Neural crest cell (in vitro differentiated cells): Measurements from ENCODE around the gene FAT1. TPM values are rescaled to one million over a fixed set of nuclear protein-coding genes. Genes with fewer than 3 reads are reported as not detected.

ENCODE experiments used
- DNase-seq: peaks from one replicate; pipeline ENCODE4 v3.0.0; 2021; ENCODE audit warnings: low read depth, mixed read lengths, low spot score
- H3K27ac Mint-ChIP-seq: one replicate; pipeline ENCODE4 v1.8.0; 2021; ENCODE audit warnings: mild to moderate bottlenecking, mixed read lengths; ENCODE audit not compliant: unreplicated experiment
- H3K27me3 Mint-ChIP-seq: 2 replicates; pipeline ENCODE4 v1.8.0; 2021; ENCODE audit warnings: low read depth, mild to moderate bottlenecking, mixed read lengths
- H3K36me3 Mint-ChIP-seq: 2 replicates; pipeline ENCODE4 v1.8.0; 2021; ENCODE audit warnings: low read depth, mild to moderate bottlenecking, mixed read lengths
- H3K4me1 Mint-ChIP-seq: 2 replicates; pipeline ENCODE4 v1.8.0; 2021; ENCODE audit warnings: mixed read lengths
- H3K4me3 Mint-ChIP-seq: one replicate; pipeline ENCODE4 v1.8.0; 2021; ENCODE audit warnings: mild to moderate bottlenecking, mixed read lengths
- H3K9me3 Mint-ChIP-seq: 2 replicates; pipeline ENCODE4 v1.8.0; 2021; ENCODE audit warnings: mixed read lengths
- total RNA-seq: library from RNA; stranded (reverse); gene quantifications from 2 replicates; pipeline ENCODE4 v1.2.1, GENCODE V29; 2021
- TF ChIP-seq, protein P1 (sequence below): fragments of 200-600 bp; sonication (generic); conservative IDR thresholded peaks from 2 replicates; pipeline ENCODE4 v1.5.0; 2021; ENCODE audit warnings: antibody characterized with exemption, mild to moderate bottlenecking

FAT1 gene
- total RNA-seq, 1 donor from 2014 or later, result 130 TPM

DNA sequence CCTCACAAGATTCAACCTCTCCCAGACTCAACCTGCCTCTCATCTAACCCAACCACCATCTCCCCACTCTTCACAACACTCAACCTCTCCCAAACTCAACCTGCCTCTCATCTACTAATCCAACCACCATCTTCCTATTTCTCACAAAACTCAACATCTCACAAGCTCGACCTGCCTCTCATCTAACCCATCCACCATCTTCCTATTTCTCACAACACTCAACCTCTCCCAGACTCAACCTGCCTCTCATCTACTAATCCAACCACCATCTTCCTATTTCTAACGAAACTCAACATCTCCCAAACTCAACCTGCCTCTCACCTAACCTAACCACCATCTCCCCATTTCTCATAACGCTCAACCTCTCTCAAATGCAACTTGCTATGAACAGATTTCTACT lies 29.8 kb downstream of the FAT1 start:
- Mint-ChIP-seq H3K27me3 (no peaks in the 10 kb centered on the region), H3K36me3 (peaks cover 25% of the 10 kb centered on the region), H3K4me1 (peaks cover 20% of the 10 kb centered on the region), H3K9me3 (peaks cover 5% of the 10 kb centered on the region), H3K27ac (peak overlapping the region; percentile 51), H3K4me3 (no peak overlapping the region)
- TF ChIP-seq, protein P1, sequence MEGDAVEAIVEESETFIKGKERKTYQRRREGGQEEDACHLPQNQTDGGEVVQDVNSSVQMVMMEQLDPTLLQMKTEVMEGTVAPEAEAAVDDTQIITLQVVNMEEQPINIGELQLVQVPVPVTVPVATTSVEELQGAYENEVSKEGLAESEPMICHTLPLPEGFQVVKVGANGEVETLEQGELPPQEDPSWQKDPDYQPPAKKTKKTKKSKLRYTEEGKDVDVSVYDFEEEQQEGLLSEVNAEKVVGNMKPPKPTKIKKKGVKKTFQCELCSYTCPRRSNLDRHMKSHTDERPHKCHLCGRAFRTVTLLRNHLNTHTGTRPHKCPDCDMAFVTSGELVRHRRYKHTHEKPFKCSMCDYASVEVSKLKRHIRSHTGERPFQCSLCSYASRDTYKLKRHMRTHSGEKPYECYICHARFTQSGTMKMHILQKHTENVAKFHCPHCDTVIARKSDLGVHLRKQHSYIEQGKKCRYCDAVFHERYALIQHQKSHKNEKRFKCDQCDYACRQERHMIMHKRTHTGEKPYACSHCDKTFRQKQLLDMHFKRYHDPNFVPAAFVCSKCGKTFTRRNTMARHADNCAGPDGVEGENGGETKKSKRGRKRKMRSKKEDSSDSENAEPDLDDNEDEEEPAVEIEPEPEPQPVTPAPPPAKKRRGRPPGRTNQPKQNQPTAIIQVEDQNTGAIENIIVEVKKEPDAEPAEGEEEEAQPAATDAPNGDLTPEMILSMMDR, result no peak
- DNase-seq, result no peak

DNA sequence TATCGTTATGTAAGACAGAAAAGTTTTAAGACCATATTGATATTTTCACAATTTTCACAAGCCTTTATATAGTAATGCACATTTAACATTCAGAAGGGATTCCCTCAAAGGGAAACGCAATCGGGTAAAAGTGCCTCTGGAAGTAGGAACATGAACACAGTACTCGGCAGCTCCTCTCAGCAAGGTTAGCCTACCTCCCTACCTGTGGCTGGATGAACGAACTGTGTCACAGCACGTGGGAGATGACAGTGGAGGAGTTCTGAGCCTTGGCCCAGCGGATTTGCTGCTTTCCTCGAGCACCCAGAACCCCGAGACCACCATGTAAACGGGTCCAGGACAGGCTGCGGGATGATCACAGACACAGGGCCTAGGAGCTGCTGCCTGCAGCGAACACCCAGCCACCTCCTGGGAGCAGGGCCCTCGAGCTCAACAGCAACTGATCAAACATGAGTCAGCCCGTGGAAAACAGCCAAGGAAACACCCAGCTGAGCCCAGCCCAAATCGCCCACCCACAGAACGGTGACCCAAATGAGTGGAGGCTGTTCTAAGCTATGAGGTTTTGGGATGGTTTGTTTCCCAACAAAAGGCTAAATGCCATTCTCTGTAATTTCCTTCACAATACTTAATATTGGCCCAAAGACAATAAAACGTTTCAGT lies 30.4 kb downstream of the FAT1 start:
- Mint-ChIP-seq H3K9me3 (peaks cover 5% of the 10 kb centered on the region), H3K27ac (no peak overlapping the region), H3K4me3 (no peak overlapping the region), H3K36me3 (peaks cover 22% of the 10 kb centered on the region), H3K4me1 (peaks cover 23% of the 10 kb centered on the region), H3K27me3 (no peaks in the 10 kb centered on the region)
- TF ChIP-seq, protein P1, result no peak
- no peak for DNase-seq

DNA sequence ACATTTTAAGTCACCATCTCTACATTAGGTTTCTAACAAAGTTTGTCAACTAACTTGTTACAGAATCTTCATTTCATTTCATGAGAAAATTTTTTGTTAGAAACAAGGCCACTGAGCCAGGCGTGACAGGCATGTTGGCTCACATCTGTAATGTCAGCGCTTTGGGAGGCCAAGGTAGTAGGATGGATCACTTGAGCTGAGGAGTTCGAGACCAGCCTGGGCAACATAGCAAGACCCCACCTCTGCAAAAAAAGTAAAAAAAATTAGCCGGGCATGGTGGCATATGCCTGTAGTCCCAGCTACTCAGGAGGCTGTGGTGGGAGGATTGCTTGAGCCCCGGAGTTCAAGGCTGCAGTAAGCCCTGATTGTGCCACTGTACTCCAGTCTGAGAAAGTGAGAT lies 32.3 kb downstream of the FAT1 start:
- TF ChIP-seq, protein P1, result no peak
- Mint-ChIP-seq H3K36me3 (peaks cover 15% of the 10 kb centered on the region), H3K4me1 (peaks cover 35% of the 10 kb centered on the region), H3K27me3 (no peaks in the 10 kb centered on the region), H3K4me3 (no peak overlapping the region), H3K27ac (no peak overlapping the region), H3K9me3 (peaks cover 5% of the 10 kb centered on the region)
- DNase-seq, result no peak

DNA sequence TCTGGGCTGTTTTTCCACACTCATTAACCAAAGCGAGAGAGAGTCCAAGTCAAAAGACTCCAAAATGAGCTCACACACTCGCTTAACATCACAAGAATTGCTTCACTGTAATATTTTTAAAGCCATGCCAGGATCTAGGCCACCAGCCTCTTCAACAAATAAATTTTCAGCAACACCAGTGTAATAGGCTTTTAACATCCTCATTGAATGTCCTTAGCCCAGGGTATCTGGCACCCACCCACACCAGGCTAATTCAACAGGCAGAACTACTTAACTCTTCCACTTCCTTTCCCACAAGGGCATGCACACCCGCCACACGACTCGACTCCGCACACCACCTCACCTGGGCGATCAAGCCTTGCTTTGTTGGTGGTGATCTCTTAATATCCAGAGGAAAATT lies 34.2 kb downstream of the FAT1 start:
- Mint-ChIP-seq H3K4me1 (peaks cover 53% of the 10 kb centered on the region), H3K27me3 (no peaks in the 10 kb centered on the region), H3K36me3 (peaks cover 13% of the 10 kb centered on the region), H3K9me3 (peaks cover 5% of the 10 kb centered on the region), H3K4me3 (peak overlapping the region; percentile 32), H3K27ac (no peak overlapping the region)
- TF ChIP-seq, protein P1, result no peak
- DNase-seq, result no peak

DNA sequence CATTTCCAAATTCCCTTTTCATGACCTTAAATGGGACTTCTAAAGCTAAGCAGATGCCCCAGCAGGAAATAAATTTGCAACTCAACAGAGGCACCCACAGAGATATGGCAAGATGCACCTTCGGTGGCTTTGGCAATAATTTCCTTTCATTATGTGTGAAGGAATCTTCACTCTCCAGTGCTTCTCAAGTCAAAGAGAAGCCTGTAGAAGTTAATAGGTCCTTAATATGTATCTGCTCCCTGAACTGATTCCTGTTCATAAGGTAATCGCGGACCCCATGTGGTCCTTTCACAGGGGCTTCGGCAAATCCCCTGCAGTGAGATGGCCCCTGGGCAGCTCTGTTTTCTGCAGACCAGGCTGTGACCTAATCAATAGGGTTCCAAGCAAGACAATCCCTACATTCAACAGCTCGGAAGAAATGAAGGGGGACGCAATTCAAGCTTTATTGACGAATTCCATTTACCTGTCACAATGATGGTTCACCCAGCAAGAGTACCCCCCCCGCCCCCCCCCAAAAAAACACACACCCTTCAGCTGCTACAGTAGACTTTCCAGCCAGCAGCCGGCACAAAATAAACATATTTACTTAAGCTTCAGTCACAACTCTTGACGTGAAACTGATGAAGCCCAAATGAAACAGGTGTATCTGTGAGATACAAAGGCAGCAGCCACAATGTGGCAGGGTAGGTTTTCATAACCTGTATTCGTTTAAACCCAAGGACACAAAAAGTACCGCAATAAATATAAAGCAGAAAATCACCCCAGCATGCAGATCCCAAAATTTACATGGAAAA lies 35.3 kb downstream of the FAT1 start:
- no peaks in the 10 kb centered on the region for H3K27me3 Mint-ChIP-seq
- no peak overlapping the region for H3K4me3 Mint-ChIP-seq
- TF ChIP-seq, protein P1, result no peak
- no peaks in the 10 kb centered on the region for H3K9me3 Mint-ChIP-seq
- H3K27ac Mint-ChIP-seq, result no peak overlapping the region
- no peak for DNase-seq
- peaks cover 53% of the 10 kb centered on the region for H3K4me1 Mint-ChIP-seq
- peaks cover 7% of the 10 kb centered on the region for H3K36me3 Mint-ChIP-seq
